Uterus (tissue), 4 donors: ENCODE measurements around the gene C11orf24. TPM values are rescaled to one million over a fixed set of nuclear protein-coding genes. Genes with fewer than 3 reads are reported as not detected.
"Not testable (repeated sequence)": the region's sequence is repeated elsewhere in the genome, so short reads cannot be mapped to it uniquely, and the experiment has no call there.

Experiments used
- DNase-seq, 2 donors: peaks; one replicate each; pipeline ENCODE4 v3.0.0-alpha.2; 2019 to 2020
- H3K27ac ChIP-seq, 2 donors: fragments of 200-600 bp; sonication (generic); 1 replicate in 1 of 2; 2 replicates in 1 of 2; pipeline ENCODE4 v1.5.1; 2016 to 2018
- H3K27me3 ChIP-seq, 2 donors: fragments of 200-600 bp; sonication (generic); one replicate each; pipeline ENCODE4 v1.5.1; 2018 to 2019; ENCODE audit warnings: control low read depth in 1 of 2
- H3K36me3 ChIP-seq, 2 donors: fragments of 200-600 bp; sonication (generic); one replicate each; pipeline ENCODE4 v1.5.1; 2019; ENCODE audit warnings: control low read depth in 1 of 2
- H3K4me1 ChIP-seq, 2 donors: fragments of 200-600 bp; sonication (generic); one replicate each; pipeline ENCODE4 v1.5.1; 2018 to 2019; ENCODE audit warnings: control low read depth in 1 of 2
- H3K4me3 ChIP-seq, 2 donors: fragments of 200-600 bp; sonication (generic); 1 replicate in 1 of 2; 2 replicates in 1 of 2; pipeline ENCODE4 v1.5.1; 2018 to 2019; ENCODE audit warnings: mild to moderate bottlenecking in 1 of 2
- H3K9me3 ChIP-seq, 2 donors: fragments of 200-600 bp; sonication (generic); one replicate each; pipeline ENCODE4 v1.5.1; 2019; ENCODE audit warnings: control low read depth in 1 of 2
- POLR2A ChIP-seq, 2 donors: fragments of 450-650 bp; IDR thresholded peaks; one replicate each; pipeline ENCODE4 v1.6.1; 2016; ENCODE audit warnings: antibody characterized with exemption in 2 of 2, mild to moderate bottlenecking in 1 of 2, moderate library complexity in 1 of 2
- intact Hi-C: fragments of 100-400 bp; cut with DNase I; formaldehyde crosslinking; loops from one replicate; pipeline ENCODE4 v1.15.1; 2023; ENCODE audit warnings: low total_unique reads
- total RNA-seq, 4 donors: library from RNA; depleted of rRNA in 3 of 4; stranded (reverse); fragments of >200 nt in 3 of 4; gene quantifications; one replicate each; pipeline versions ENCODE4 v1.1.0 to v1.2.4, GENCODE V29; 2014 to 2023
- TF ChIP-seq, protein P1 (sequence below), 4 experiments: fragments of 200-600 bp in 2 of 4; fragments of 450-650 bp in 2 of 4; sonication (generic) in 2 of 4; IDR thresholded peaks; one replicate each; pipeline ENCODE4 v1.5.1; 2016 to 2019; ENCODE audit warnings: antibody characterized with exemption in 4 of 4, mild to moderate bottlenecking in 2 of 4, moderate library complexity in 1 of 4
- donor health status: DM: yes; HTN: yes; CAD: no.

Gene C11orf24
- total RNA-seq, 4 donors from 2014 or later = 23.2 to 136 (median 33.4) TPM

DNA sequence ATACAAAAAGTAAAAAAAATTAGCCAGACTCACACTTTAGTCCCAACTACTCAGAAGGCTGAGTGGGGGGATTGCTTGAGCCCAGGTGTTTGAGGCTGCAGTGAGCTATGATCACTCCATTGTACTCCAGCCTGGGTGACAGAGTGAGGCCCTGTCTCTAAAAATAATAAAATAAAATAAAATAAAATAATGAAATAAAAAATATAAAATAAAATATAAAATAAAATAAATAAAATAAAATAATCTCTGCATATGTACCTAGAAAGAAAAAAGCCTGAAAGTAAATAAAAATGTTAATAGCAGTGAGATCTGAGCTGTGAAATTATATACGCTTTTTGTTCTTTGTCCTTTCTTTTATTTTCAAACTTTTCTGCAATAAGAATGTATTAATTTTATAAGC is 23.5 kb upstream of the C11orf24 start:
- no peaks in the 10 kb centered on the region for H3K4me1 ChIP-seq
- no peak for DNase-seq
- intact Hi-C loops = loop anchor here (5.0 kb wide), 1 partner anchor 38 kb away; no protein-coding TSS in a partner anchor
- no peak overlapping the region for H3K27ac ChIP-seq
- TF ChIP-seq, protein P1, sequence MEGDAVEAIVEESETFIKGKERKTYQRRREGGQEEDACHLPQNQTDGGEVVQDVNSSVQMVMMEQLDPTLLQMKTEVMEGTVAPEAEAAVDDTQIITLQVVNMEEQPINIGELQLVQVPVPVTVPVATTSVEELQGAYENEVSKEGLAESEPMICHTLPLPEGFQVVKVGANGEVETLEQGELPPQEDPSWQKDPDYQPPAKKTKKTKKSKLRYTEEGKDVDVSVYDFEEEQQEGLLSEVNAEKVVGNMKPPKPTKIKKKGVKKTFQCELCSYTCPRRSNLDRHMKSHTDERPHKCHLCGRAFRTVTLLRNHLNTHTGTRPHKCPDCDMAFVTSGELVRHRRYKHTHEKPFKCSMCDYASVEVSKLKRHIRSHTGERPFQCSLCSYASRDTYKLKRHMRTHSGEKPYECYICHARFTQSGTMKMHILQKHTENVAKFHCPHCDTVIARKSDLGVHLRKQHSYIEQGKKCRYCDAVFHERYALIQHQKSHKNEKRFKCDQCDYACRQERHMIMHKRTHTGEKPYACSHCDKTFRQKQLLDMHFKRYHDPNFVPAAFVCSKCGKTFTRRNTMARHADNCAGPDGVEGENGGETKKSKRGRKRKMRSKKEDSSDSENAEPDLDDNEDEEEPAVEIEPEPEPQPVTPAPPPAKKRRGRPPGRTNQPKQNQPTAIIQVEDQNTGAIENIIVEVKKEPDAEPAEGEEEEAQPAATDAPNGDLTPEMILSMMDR (IDR thresholded peaks at IDR 0.05) = no peak
- no peak for TF ChIP-seq POLR2A (IDR thresholded peaks at IDR 0.05)
- no peaks in the 10 kb centered on the region for H3K9me3 ChIP-seq
- no peaks in the 10 kb centered on the region for H3K36me3 ChIP-seq
- no peak overlapping the region for H3K4me3 ChIP-seq
- no peaks in the 10 kb centered on the region for H3K27me3 ChIP-seq

DNA sequence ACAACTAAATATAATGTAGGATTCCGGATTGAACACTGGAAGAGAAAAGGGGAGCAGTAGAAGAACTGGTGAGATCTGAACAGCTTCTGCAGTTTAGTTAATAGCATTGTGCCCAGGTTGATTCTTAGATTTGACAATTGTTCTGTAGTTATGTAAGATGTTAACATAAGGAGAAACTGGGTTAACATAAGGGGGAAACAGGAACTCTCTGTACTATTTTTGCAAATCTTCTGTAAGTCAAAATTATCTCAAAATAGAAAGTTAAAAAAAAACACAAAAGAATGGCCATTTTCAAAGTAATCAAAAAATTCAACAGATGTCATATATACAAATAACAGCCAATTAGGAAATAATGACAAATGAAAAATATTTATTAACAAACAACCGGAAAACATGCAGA is 21.9 kb upstream of the C11orf24 start:
- no peaks in the 10 kb centered on the region for H3K36me3 ChIP-seq
- no peak overlapping the region for H3K27ac ChIP-seq
- H3K4me1 ChIP-seq = no peaks in the 10 kb centered on the region
- no peak overlapping the region for H3K4me3 ChIP-seq
- H3K27me3 ChIP-seq = no peaks in the 10 kb centered on the region
- no peak for TF ChIP-seq POLR2A (IDR thresholded peaks at IDR 0.05)
- TF ChIP-seq, protein P1 (IDR thresholded peaks at IDR 0.05) = no peak
- DNase-seq = no peak
- intact Hi-C loops = no loop called here
- H3K9me3 ChIP-seq = no peaks in the 10 kb centered on the region

DNA sequence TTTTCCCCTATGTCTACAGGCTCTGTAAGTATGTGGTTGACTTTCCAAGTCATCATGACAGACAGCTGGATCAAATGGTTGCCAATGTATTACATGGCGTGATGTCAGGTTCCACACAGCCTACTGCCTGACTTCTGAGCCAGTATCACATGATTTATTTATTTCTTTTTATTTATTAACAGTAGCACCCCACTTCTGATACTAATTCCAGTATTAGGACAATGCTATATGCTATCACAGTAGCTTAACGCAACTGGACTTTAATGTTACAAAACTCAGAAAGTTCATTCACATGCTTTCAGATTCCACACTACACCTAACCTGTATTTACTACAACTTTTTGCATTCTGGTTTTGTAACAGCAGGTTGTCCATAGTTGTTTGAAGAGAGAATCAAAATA is 17.7 kb upstream of the C11orf24 start:
- Histone ChIP-seq H3K36me3 (no peaks in the 10 kb centered on the region), H3K27me3 (no peaks in the 10 kb centered on the region), H3K4me3 (no peak overlapping the region), H3K9me3 (no peaks in the 10 kb centered on the region), H3K4me1 (no peaks in the 10 kb centered on the region), H3K27ac (no peak overlapping the region)
- no peak for DNase-seq
- no peak for TF ChIP-seq POLR2A (IDR thresholded peaks at IDR 0.05)
- TF ChIP-seq, protein P1 (IDR thresholded peaks at IDR 0.05) = no peak
- intact Hi-C loops = no loop called here

DNA sequence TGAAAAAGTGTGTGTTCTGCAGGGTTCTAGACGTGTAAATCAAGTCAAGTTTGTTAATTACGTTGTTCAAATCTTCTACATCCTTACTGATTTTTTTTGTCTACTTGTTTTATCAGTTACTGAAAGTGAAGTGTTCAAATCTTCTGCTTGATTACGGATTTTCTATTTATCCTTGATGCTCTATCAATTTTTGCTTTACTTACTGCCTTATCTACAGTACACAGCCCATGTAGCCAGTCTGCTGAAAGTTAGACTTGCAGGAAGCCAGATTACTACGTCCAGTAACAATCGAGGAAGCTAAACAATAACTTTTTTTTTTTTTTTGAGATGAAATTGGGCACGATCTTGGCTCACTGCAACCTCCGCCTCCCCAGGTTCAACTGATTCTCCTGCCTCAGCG is 15.6 kb upstream of the C11orf24 start:
- no peaks in the 10 kb centered on the region for H3K36me3 ChIP-seq
- intact Hi-C loops = no loop called here
- no peaks in the 10 kb centered on the region for H3K27me3 ChIP-seq
- H3K9me3 ChIP-seq = no peaks in the 10 kb centered on the region
- H3K4me1 ChIP-seq = no peaks in the 10 kb centered on the region
- TF ChIP-seq POLR2A (IDR thresholded peaks at IDR 0.05) = no peak
- TF ChIP-seq, protein P1 (IDR thresholded peaks at IDR 0.05) = no peak
- DNase-seq = no peak
- no peak overlapping the region for H3K27ac ChIP-seq
- H3K4me3 ChIP-seq = no peak overlapping the region

DNA sequence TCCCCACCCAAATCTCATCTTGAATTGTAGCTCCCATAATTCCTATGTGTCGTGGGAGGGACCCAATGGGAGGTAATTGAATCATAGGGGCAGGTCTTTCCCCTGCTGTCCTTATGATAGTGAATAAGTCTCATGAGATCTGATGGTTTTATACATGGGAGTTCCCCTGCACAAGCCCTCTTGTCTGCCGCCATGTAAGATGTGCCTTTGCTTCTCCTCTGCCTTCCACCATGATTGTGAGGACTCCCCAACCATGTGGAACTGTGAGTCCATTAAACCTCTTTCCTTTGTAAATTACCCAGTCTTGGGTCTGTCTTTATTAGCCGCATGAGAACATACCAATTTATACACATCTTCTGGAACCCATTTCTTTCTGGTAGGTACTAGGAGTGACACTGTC is 12.8 kb upstream of the C11orf24 start:
- intact Hi-C loops, H3K9me3 ChIP-seq, DNase-seq, H3K27me3 ChIP-seq, H3K4me1 ChIP-seq, H3K36me3 ChIP-seq, H3K4me3 ChIP-seq, H3K27ac ChIP-seq: not testable (repeated sequence)

DNA sequence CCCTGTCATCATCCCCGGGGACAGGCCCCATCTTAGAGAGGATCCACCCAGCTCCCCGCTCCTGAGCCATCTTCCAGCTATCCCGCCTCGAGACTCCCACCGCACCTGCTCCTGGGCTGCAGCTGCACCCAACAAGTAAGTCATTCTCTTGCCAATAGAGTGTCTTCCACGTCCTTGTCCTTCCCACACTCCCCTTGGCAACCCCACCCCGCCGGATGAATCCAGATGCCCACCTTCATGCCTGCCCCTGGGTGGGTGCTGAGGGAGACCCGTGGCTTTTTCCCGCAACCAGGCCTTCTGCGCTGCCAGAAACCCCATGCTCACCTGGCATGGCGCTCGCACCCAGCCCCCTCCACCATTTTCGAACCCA is 11.1 kb upstream of the C11orf24 start:
- TF ChIP-seq, protein P1 (IDR thresholded peaks at IDR 0.05) = no peak
- TF ChIP-seq POLR2A (IDR thresholded peaks at IDR 0.05) = no peak
- intact Hi-C loops = no loop called here

More for the DNA sequence above, 11.1 kb upstream of the C11orf24 start:
- Histone ChIP-seq H3K27ac (no peak overlapping the region), H3K27me3 (no peaks in the 10 kb centered on the region), H3K4me1 (no peaks in the 10 kb centered on the region), H3K36me3 (no peaks in the 10 kb centered on the region), H3K4me3 (no peak overlapping the region), H3K9me3 (no peaks in the 10 kb centered on the region)
- no peak for DNase-seq
